ENCODE measurements around the gene HRAS.

DNA sequence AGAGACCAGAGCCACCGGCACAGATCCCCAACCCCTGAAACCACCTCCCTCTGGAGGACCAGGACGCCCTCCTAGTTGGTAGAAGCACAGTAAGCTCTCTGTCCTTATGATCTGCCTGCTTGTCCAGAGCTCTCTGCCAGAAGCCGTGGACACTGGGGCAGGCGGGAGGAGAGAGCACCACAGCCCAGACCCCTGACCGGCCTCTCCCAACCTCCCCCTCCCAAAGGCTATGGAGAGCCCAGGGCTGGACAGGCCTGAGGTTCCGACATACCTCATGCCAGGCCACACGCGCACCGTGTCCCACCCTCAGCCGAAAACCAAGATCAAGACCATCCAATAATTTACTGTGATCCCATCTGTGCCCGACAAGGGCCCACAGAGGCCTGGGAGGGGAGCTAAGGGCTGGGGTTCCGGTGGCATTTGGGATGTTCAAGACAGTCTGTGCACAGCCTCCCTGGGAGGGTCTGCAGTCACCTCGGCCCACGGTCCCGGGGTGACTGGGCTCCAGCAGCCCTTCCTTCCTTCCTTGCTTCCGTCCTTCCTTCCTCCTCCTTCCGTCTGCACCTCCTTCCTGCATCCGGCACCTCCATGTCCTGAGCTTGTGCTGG, 3.4 kb downstream of the HRAS start:
- no peak for TF ChIP-seq POLR2A (IDR thresholded peaks at IDR 0.05)
- TF ChIP-seq, protein P1, sequence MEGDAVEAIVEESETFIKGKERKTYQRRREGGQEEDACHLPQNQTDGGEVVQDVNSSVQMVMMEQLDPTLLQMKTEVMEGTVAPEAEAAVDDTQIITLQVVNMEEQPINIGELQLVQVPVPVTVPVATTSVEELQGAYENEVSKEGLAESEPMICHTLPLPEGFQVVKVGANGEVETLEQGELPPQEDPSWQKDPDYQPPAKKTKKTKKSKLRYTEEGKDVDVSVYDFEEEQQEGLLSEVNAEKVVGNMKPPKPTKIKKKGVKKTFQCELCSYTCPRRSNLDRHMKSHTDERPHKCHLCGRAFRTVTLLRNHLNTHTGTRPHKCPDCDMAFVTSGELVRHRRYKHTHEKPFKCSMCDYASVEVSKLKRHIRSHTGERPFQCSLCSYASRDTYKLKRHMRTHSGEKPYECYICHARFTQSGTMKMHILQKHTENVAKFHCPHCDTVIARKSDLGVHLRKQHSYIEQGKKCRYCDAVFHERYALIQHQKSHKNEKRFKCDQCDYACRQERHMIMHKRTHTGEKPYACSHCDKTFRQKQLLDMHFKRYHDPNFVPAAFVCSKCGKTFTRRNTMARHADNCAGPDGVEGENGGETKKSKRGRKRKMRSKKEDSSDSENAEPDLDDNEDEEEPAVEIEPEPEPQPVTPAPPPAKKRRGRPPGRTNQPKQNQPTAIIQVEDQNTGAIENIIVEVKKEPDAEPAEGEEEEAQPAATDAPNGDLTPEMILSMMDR (IDR thresholded peaks at IDR 0.05 in 4 of 5, conservative IDR thresholded peaks at IDR 0.05 in 1 of 5) = no peak
